ACC112 (cell line): ENCODE measurements around the gene ADAMTS13.

Source experiments
- H2AFZ ChIP-seq: fragments of 200-600 bp; sonication (generic); one replicate; pipeline ENCODE4 v1.6.0; 2017; ENCODE audit warnings: antibody characterized with exemption, low read length; ENCODE audit not compliant: unreplicated experiment
- H3K27ac ChIP-seq: fragments of 200-600 bp; sonication (generic); 2 replicates; pipeline ENCODE4 v1.5.1; 2014; ENCODE audit warnings: low read depth, mild to moderate bottlenecking, antibody characterized with exemption, low read length, moderate library complexity
- H3K27me3 ChIP-seq: fragments of 200-600 bp; sonication (generic); 2 replicates; pipeline ENCODE4 v1.6.1; 2014; ENCODE audit warnings: mild to moderate bottlenecking, antibody characterized with exemption, low read length, moderate library complexity, mixed read lengths; ENCODE audit not compliant: insufficient read depth
- H3K36me3 ChIP-seq: fragments of 200-600 bp; sonication (generic); 2 replicates; pipeline ENCODE4 v1.6.1; 2016; ENCODE audit warnings: mild to moderate bottlenecking, antibody characterized with exemption, low read length, moderate library complexity, mixed read lengths; ENCODE audit not compliant: insufficient read depth
- H3K4me1 ChIP-seq: fragments of 200-600 bp; sonication (generic); one replicate; pipeline ENCODE4 v1.6.1; 2016; ENCODE audit warnings: low read length, mixed read lengths; ENCODE audit not compliant: insufficient read depth, unreplicated experiment, control insufficient read depth
- H3K4me3 ChIP-seq: fragments of 200-600 bp; sonication (generic); 2 replicates; pipeline ENCODE4 v1.5.1; 2014; ENCODE audit warnings: mild to moderate bottlenecking, low read depth, low read length
- H3K79me2 ChIP-seq: fragments of 200-600 bp; sonication (generic); one replicate; pipeline ENCODE4 v1.6.0; 2016; ENCODE audit warnings: low read length; ENCODE audit not compliant: control insufficient read depth, unreplicated experiment, insufficient read depth

The ADAMTS13 gene

GRCh38 chr9:133393399-133393798, 28.8 kb upstream of the ADAMTS13 start:
- Histone ChIP-seq H3K27me3 (peaks cover 24% of the 10 kb centered on the region), H3K4me1 (no peaks in the 10 kb centered on the region), H3K79me2 (no peaks in the 10 kb centered on the region), H2AFZ (no peak overlapping the region), H3K4me3 (no peak overlapping the region), H3K27ac (no peak overlapping the region), H3K36me3 (no peaks in the 10 kb centered on the region)

GRCh38 chr9:133394687-133395271, 27.4 kb upstream of the ADAMTS13 start:
- Histone ChIP-seq H3K4me3 (no peak overlapping the region), H3K27me3 (peaks cover 24% of the 10 kb centered on the region), H3K79me2 (no peaks in the 10 kb centered on the region), H3K4me1 (no peaks in the 10 kb centered on the region), H2AFZ (no peak overlapping the region), H3K36me3 (no peaks in the 10 kb centered on the region), H3K27ac (no peak overlapping the region)

GRCh38 chr9:133396952-133397351, 25.2 kb upstream of the ADAMTS13 start:
- H3K27ac ChIP-seq, result no peak overlapping the region
- no peaks in the 10 kb centered on the region for H3K36me3 ChIP-seq
- H3K27me3 ChIP-seq, result peaks cover 24% of the 10 kb centered on the region
- H3K4me1 ChIP-seq, result no peaks in the 10 kb centered on the region
- H2AFZ ChIP-seq, result no peak overlapping the region
- H3K4me3 ChIP-seq, result no peak overlapping the region
- no peaks in the 10 kb centered on the region for H3K79me2 ChIP-seq

- H3K36me3 ChIP-seq, result no peaks in the 10 kb centered on the region
- H3K27me3 ChIP-seq, result peaks cover 24% of the 10 kb centered on the region
- H3K4me1 ChIP-seq, result no peaks in the 10 kb centered on the region
- H3K79me2 ChIP-seq, result no peaks in the 10 kb centered on the region
- no peak overlapping the region for H2AFZ ChIP-seq
- H3K27ac ChIP-seq, result no peak overlapping the region
- no peak overlapping the region for H3K4me3 ChIP-seq
Measured at GRCh38 chr9:133397370-133397769, 24.8 kb upstream of the ADAMTS13 start.

GRCh38 chr9:133397895-133398294, 24.3 kb upstream of the ADAMTS13 start:
- no peaks in the 10 kb centered on the region for H3K4me1 ChIP-seq
- no peak overlapping the region for H3K27ac ChIP-seq
- H2AFZ ChIP-seq, result no peak overlapping the region
- no peaks in the 10 kb centered on the region for H3K36me3 ChIP-seq
- peaks cover 24% of the 10 kb centered on the region for H3K27me3 ChIP-seq
- H3K4me3 ChIP-seq, result no peak overlapping the region
- H3K79me2 ChIP-seq, result no peaks in the 10 kb centered on the region

- Histone ChIP-seq H3K4me1 (peaks cover 5% of the 10 kb centered on the region), H3K4me3 (no peak overlapping the region), H3K27me3 (peaks cover 7% of the 10 kb centered on the region; the same call in 1 of the 2 replicates), H2AFZ (no peak overlapping the region), H3K79me2 (no peaks in the 10 kb centered on the region), H3K36me3 (no peaks in the 10 kb centered on the region), H3K27ac (no peak overlapping the region)
Measured at GRCh38 chr9:133400292-133400691, 21.9 kb upstream of the ADAMTS13 start.

- H3K27ac ChIP-seq, result no peak overlapping the region
Measured at GRCh38 chr9:133401588-133401987, 20.6 kb upstream of the ADAMTS13 start.

GRCh38 chr9:133402689-133403088, 19.5 kb upstream of the ADAMTS13 start:
- Histone ChIP-seq H3K27ac (no peak overlapping the region), H3K36me3 (no peaks in the 10 kb centered on the region)

More at GRCh38 chr9:133401588-133401987, 20.6 kb upstream of the ADAMTS13 start:
- H2AFZ ChIP-seq, result no peak overlapping the region
- H3K27me3 ChIP-seq, result no peaks in the 10 kb centered on the region
- peaks cover 18% of the 10 kb centered on the region for H3K4me1 ChIP-seq
- H3K36me3 ChIP-seq, result no peaks in the 10 kb centered on the region
- H3K79me2 ChIP-seq, result no peaks in the 10 kb centered on the region
- H3K4me3 ChIP-seq, result no peak overlapping the region

GRCh38 chr9:133403766-133404453, 18.3 kb upstream of the ADAMTS13 start:
- H3K36me3 ChIP-seq, result no peaks in the 10 kb centered on the region
- H3K27me3 ChIP-seq, result no peaks in the 10 kb centered on the region
- no peak overlapping the region for H3K27ac ChIP-seq

More at GRCh38 chr9:133402689-133403088, 19.5 kb upstream of the ADAMTS13 start:
- H2AFZ ChIP-seq, result no peak overlapping the region
- H3K4me3 ChIP-seq, result no peak overlapping the region
- no peaks in the 10 kb centered on the region for H3K27me3 ChIP-seq
- peaks cover 20% of the 10 kb centered on the region for H3K4me1 ChIP-seq
- no peaks in the 10 kb centered on the region for H3K79me2 ChIP-seq

GRCh38 chr9:133404454-133405002, 17.6 kb upstream of the ADAMTS13 start:
- Histone ChIP-seq H3K27ac (no peak overlapping the region), H3K79me2 (no peaks in the 10 kb centered on the region), H3K4me1 (peaks cover 20% of the 10 kb centered on the region), H2AFZ (no peak overlapping the region), H3K4me3 (no peak overlapping the region), H3K27me3 (no peaks in the 10 kb centered on the region), H3K36me3 (no peaks in the 10 kb centered on the region)

More at GRCh38 chr9:133403766-133404453, 18.3 kb upstream of the ADAMTS13 start:
- Histone ChIP-seq H3K4me1 (peaks cover 20% of the 10 kb centered on the region), H3K4me3 (no peak overlapping the region), H3K79me2 (no peaks in the 10 kb centered on the region), H2AFZ (no peak overlapping the region)
